8988T (cell line): ENCODE results near the gene NBL1.

ENCODE experiments used
- DNase-seq: peaks from one replicate; pipeline ENCODE4 v3.0.0; 2011

NBL1 gene

GRCh38 chr1:19647643-19648042 lies 3.5 kb downstream of the NBL1 start:
- DNase-seq: no peak

DNA sequence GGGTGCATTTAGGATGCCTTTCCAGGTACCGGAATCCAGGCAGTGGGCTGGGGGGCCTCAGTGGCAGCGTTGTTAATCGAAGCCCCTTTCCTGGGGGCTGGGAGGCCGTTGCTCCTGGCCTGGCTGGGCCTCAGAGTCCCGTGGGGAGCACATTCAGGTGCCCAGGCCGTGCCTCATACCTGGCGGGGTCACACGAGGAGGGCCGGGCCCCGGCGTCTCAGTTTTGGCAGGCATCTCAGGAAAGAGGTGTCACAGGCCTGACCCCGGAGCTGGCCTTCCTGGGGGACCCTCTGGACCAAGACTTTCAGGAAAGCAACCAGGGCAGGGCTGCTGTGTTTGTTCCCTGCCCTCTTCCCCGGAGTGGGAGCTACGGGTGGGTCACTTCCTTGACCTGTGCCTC lies 4.1 kb downstream of the NBL1 start:
- no peak for DNase-seq

DNA sequence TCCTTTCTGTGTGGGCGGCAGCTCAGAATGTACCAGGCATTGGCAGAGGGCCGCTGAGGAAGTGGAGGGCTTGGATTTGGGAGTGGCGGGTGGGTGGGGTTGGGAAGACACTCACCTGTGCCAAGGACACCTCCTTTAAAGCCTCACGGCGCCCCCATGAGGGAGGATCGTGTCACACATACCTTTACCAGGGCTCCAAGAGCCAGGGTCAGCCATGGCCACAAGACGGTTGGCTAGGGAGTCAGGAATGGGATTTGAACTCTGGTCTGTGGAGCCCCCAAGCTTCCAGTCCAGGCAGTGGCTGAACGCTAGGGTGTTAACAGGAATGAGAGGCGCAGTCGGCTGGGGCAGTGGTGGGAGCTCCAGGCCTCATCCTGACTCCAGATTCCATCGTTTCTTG lies 4.6 kb downstream of the NBL1 start:
- no peak for DNase-seq

GRCh38 chr1:19650416-19651140 lies 6.5 kb downstream of the NBL1 start:
- DNase-seq: no peak

DNA sequence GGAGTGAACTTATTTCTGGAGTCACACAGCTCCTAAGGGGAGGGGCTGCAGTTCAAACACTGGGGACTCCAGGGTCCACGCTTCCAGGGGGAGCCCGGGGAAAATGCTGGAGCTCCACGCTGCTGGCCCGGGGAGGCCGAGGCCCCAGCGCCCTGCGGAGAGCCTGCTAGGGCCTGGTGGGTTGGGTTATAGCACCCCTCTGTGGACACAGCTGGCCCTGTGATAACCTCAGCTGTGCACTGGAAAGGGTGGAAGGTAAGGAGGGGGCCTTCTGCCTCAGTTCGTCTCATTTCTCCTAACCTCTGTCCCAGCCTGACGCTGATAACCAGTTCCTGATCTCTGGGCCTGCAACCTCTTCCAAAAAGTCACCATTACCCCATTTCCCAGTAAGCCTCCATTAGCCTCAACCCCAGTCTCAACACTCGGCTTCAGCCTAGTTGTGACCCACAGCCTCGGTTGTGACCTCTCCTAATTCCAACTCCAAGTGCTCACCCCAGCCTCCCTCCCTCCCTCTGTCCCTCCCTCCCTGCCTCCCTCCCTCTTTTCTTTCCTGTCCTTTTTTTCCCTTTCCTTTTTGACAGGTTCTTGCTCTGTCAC lies 7.1 kb downstream of the NBL1 start:
- DNase-seq: peak; percentile 86

DNA sequence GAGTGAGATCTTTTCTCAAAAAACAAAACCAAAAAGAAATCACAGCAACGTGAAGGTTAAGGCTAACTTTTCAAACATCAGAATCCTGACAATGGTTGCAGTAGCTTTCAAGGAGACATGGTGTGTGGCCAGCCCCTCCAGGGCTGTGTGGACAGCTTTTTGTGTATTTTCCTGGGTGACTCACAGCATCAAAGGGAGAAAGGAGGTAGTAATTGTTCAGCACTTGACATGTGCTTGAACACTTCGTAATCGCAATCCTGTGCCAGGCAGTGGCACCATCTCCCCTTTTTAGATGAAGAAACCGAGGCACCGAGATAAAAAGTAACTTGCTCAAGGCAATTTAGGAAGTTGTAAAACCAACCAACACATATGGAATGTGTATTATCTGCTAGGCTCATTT lies 10.3 kb downstream of the NBL1 start:
- no peak for DNase-seq

DNA sequence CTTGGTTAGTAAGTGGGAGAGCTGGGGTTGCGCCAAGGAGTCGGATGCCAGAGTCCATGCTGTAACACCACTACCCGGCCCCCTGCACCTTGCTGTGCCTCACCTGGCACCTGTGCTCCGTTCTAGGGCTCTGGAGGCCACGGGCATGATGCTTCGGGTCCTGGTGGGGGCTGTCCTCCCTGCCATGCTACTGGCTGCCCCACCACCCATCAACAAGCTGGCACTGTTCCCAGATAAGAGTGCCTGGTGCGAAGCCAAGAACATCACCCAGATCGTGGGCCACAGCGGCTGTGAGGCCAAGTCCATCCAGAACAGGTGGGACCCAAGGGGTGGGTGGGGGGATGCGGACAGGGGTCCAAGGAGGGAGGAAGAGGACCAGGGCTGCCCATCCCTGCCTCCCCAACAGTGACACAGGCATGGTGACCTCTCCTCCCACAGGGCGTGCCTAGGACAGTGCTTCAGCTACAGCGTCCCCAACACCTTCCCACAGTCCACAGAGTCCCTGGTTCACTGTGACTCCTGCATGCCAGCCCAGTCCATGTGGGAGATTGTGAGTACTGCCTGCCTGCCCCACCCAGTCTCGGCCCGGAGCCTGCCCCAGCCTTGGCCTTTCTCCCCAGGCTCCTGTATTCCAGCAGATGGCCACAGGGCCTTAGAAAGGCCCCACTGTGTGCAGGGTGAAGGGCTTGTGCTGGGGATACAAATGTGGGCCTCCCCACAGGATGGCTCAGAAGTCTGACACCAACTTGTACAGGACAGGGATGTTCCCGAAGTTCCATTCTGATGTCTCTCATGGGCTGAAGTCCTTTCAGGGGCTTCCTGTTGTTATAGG lies 11.0 kb downstream of the NBL1 start:
- no peak for DNase-seq

GRCh38 chr1:19655718-19656080 lies 11.6 kb downstream of the NBL1 start:
- no peak for DNase-seq

GRCh38 chr1:19656134-19656779 lies 12.1 kb downstream of the NBL1 start:
- DNase-seq: no peak

DNA sequence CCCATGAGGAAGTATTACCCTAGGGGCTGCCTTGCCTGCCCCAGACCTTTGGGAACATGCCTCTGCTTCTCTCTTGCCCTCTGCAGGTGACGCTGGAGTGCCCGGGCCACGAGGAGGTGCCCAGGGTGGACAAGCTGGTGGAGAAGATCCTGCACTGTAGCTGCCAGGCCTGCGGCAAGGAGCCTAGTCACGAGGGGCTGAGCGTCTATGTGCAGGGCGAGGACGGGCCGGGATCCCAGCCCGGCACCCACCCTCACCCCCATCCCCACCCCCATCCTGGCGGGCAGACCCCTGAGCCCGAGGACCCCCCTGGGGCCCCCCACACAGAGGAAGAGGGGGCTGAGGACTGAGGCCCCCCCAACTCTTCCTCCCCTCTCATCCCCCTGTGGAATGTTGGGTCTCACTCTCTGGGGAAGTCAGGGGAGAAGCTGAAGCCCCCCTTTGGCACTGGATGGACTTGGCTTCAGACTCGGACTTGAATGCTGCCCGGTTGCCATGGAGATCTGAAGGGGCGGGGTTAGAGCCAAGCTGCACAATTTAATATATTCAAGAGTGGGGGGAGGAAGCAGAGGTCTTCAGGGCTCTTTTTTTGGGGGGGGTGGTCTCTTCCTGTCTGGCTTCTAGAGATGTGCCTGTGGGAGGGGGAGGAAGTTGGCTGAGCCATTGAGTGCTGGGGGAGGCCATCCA lies 12.8 kb downstream of the NBL1 start:
- no peak for DNase-seq

GRCh38 chr1:19657511-19657910 lies 13.4 kb downstream of the NBL1 start:
- DNase-seq: no peak

DNA sequence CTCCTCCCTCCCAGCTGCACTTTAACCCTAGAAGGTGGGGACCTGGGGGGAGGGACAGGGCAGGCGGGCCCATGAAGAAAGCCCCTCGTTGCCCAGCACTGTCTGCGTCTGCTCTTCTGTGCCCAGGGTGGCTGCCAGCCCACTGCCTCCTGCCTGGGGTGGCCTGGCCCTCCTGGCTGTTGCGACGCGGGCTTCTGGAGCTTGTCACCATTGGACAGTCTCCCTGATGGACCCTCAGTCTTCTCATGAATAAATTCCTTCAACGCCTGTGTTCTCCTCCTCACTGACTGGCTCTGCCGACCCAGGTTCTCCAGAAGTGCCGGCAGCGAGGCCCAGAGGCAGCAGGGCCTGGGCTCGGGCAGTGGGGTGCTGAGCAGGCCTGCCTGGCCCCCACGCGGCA lies 14.1 kb downstream of the NBL1 start:
- DNase-seq: no peak

GRCh38 chr1:19661721-19662228 lies 17.7 kb downstream of the NBL1 start:
- no peak for DNase-seq

- no peak for DNase-seq
Observed at GRCh38 chr1:19662313-19662712, 18.2 kb downstream of the NBL1 start.

DNA sequence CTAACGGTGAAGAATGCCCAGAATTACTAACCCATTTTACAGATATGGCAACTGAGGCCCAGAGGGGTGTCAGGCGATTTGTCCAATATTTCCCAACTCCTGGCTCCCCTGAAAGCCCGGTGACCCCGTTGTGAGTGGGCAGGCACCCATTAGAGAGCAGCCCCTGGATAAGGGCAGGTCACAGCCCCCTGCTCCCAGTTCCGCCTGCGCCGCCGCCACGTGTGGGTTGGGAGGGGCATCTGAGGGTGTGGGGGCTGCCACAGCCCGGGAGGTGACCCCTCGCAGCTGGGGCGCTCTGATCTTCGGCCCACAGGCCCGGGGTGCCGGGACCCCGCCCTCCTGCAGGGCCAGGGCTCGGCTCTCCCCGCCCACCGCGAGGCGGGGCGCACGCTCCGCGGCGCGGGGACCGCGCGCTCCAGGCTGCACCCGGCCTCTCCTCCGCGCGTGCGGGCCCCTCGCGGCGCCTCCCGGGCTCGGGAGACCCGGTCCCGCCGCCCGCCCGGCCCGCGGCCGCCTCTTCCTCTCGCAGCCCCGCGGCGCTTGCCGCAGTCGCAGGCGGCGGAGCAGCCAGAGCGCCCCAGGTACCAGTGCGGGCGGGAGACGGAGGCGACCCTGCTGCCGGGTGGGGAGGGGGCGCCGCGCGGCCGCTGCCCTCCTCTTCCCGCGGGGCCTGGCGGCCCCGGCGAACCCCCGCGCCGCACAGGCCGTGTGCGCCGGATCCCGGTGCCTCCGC lies 20.5 kb downstream of the NBL1 start, which contains the start of gene HTR6:
Gene HTR6 (plus strand): TSS at position 423 of the 733 bp plus-strand sequence. CDS start 879 bp downstream, outside the sequence.
- DNase-seq: peak; percentile 68

DNA sequence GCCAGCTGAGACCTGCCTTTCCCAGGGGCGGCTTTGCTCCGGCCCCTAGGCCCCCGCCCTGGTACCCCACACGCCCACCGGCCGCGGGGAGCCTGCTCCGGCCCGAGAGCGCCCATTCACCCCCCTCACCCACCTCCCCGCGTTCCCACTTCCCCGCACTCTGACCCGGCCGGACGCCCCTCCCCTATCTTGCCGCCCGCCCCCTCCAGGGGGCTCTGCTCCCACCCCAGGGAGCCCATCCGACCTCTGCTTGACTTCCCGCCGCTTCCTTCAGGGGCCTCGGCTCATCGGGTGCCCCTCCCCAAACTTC lies 21.0 kb downstream of the NBL1 start:
- DNase-seq: no peak

- no peak for DNase-seq
Observed at GRCh38 chr1:19665496-19666465, 21.7 kb downstream of the NBL1 start.

DNA sequence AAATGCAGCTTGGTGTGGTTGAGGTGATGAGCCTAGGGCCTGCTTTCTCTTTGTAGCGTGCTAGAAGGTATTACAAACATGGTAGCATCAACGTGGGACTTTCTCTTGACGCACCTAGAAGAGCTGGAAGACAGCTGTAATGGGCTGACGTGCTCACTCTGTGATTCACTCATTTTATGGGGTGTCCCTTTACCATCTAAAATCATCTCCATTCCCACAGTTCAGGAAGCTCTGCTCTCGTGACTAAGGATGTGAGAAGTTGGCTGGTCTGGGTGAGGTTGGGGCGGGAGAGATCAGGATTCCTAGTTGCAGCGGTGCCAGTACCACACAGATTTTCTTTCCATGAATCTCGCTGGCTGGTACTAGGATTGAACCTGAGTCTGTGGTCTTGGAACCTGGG lies 24.8 kb downstream of the NBL1 start:
- DNase-seq: no peak

GRCh38 chr1:19670787-19671186 lies 26.7 kb downstream of the NBL1 start:
- DNase-seq: no peak

- no peak for DNase-seq
Observed at GRCh38 chr1:19672237-19672636, 28.1 kb downstream of the NBL1 start.

DNA sequence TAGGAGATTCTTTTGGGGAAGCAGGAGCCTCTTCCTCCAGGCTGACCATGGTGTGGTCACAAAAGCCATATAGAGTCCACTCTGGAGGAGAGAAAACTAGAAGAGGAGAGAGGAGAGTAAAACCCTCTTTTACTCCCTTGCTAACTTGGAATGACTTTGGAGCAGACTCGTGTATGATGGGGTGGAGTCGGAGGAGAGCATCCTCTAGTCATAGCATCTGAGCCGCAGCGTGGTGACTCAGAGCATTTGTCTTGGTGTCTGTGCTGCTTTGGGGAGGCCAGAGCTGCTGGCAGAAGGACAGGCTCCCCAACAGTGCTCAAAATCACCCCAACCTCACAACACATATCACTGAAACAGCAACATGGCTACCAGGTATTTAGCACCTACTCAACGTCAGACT lies 31.7 kb downstream of the NBL1 start:
- DNase-seq: no peak
